GM19099 (cell line): ENCODE measurements around the gene IL36B.

Experiments used
- POLR2A ChIP-seq: IDR thresholded peaks from 3 replicates; pipeline ENCODE4 v1.6.1; 2011; ENCODE audit warnings: low read depth; ENCODE audit not compliant: insufficient read length; ENCODE audit errors: extremely low read depth

The IL36B gene

GRCh38 chr2:113052396-113052917 is at the start of gene IL36B:
Gene IL36B, minus strand, starts transcription at chr2:113052867.
- no peak for TF ChIP-seq POLR2A

- TF ChIP-seq POLR2A = no peak
These were observed 49.5 kb upstream of the IL36B start for GRCh38 chr2:113102133-113102532.

DNA sequence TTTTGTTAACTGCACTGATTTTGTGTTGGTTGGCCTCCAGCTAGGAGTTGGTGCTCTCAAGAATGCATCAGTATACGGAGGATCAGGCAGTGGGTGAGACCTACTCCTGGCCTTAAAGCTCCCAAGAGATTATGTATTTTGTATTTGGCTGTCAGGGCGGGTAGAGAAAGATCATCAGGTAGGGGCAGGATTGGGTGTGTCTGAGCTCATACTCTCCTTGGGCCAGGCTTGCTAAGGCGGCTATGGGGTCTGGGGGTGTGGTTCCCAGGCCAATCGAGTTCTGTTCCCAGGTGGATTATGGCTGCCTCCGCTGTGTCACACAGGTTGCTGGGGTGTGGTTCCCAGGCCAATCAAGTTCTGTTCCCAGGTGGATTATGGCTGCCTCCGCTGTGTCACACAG is 45.9 kb upstream of the IL36B start:
- TF ChIP-seq POLR2A = no peak

- TF ChIP-seq POLR2A = no peak
These were observed 45.4 kb upstream of the IL36B start for GRCh38 chr2:113098041-113098440.

DNA sequence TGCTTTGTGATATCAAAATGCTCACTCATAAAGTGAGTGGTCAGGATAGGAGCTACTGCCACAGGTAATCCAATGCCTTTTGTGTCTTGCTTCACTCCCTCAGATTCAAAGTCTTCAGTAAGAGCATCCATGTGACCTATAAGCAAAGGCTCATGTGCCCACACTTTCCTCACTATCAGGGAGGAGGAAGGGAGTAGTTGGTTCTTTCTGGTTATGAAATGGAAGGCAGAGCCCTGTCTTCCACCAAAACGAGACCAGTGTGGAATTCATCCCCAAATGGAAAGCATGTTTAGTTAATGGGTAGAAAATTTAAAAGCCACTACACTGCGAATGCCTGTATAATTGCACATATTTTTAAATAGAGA is 40.9 kb upstream of the IL36B start:
- TF ChIP-seq POLR2A = no peak

- no peak for TF ChIP-seq POLR2A
These were observed 40.4 kb upstream of the IL36B start for GRCh38 chr2:113092864-113093612.

DNA sequence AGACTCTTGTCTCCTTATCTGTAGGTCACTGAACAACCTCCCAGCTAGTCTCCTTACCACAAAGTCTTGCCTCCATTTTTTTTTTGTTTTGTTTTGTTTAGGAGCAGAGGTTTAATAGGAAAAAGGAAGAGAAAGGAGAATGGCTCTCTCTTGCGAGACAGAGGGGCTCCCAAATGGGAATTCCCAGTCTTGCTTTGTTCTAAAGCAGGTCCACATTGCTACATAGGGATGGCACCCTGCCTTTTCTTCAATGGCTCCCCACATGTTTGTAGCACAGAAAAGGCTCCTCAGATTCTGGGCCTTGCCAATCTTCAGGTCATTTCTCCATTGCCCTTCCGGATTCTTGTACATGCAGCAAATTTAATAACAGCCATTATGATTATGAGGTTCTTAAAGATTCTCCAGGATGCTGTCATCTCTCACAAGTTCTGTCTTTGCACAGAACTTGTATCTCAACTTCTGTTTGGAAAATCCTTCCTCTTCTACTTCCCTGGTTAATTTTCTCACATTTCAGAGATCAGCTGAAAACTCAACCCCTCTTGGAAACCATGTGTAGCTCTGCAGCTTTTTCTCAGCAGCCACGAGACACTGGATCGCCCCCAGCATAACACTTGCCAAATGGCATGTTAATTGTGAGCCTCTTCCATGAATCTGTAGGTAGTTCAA is 38.7 kb upstream of the IL36B start:
- TF ChIP-seq POLR2A = no peak

DNA sequence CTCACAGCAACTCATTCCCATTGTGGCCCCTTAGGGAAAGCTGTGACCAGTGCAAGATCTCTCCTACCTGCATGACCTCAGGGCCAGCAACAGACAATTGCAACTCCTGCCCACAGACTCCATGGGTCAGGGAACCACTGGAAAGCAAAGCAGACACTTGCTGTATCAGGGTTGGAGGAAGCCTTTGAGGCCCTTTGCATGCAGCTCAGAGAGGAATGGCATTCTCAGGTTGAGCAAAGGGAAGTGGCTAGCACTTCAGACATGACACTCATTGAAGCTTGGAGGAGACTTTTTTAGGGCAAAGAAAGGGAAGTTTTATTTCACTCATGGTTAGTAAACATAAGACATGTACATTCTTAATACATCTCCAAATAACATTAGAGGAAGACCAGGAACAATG is 37.2 kb upstream of the IL36B start:
- TF ChIP-seq POLR2A = no peak

- no peak for TF ChIP-seq POLR2A
These were observed 35.7 kb upstream of the IL36B start for GRCh38 chr2:113088213-113088992.

GRCh38 chr2:113085542-113085941 is 32.9 kb upstream of the IL36B start:
- no peak for TF ChIP-seq POLR2A

DNA sequence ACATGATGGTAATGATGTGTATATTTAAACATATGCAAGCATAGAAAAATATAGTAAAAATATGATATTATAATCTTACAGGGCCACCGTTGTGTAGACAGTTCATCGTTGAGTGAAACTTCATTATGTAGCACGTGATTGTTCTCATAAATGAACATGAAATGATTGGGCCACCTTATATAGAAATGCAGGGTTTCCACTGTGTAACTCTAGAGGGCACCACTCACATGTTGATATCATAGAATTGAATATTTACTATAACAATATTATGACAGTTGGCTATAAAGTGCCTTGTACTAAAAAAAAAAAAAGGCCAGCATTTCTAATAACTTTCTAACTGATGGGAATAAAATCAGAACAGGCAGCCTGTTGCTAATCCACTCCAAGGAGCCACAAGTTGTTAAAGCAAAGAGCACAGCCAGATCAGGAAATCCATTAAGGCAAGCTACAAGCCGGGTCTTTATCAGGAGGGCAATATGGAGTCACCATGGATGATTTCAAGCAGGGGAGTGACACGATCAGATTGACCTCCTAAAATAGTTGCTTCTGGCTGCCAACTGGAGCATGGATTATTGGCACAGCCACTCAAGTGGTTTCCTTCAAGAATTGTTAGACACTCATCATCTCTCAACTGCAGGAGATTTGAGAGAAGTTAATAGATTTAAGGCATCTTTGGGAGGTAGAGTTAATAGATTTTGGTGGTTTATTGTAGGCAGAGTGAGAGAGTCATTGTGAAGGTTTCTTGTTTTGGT is 31.8 kb upstream of the IL36B start:
- no peak for TF ChIP-seq POLR2A

GRCh38 chr2:113083296-113083695 is 30.6 kb upstream of the IL36B start:
- TF ChIP-seq POLR2A = no peak

- no peak for TF ChIP-seq POLR2A
These were observed 29.0 kb upstream of the IL36B start for GRCh38 chr2:113081488-113082210.

- TF ChIP-seq POLR2A = no peak
These were observed 27.5 kb upstream of the IL36B start for GRCh38 chr2:113080134-113080533.
